Measurements from ENCODE around the gene STYXL1. TPM values are rescaled to one million over a fixed set of nuclear protein-coding genes. Genes with fewer than 3 reads are reported as not detected.

Gene STYXL1
- total RNA-seq, 2 experiments from 2014 or later: 28.2 to 30.4 TPM

DNA sequence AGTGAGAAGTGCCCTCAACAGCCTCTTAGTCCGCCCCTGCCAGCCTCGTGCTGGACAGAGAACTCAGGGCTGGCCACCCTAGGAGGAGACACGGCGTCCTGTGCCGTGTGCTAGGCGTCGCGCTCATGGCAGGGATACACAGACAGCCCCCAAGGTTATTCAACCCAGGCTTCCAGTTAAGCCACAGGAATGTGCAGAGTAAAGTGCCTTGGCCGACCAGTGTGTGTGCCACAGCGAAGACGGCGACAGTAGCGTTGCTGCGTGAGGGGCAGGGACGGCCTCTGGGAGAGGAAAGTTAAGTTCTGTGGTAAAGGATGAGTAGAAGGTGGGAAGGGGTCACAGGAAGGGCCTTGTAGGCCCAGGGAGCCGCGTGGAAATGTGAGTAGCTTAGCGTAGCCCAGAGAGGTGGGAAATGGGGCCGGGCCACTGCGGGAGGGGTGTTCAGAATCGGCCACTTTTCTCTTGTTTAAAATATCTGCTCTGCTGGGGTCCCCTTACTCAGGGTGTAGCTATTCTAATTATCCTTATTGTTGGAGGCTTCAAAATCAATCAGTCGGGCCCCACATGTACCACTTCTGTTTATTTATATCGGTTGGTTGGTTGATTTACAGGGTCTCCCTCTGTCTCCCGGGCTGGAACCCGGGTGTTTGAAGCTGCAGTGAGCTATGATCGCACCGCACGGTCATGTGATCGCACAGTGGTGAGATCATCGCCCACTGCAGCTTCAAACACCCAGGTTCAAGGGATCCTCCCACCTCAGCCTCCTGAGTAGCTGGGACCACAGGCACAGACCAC is 77.9 kb downstream of the STYXL1 start:
- H3K4me3 Mint-ChIP-seq: no peak overlapping the region
- H3K36me3 Mint-ChIP-seq: peaks cover 10% of the 10 kb centered on the region
- no peaks in the 10 kb centered on the region for H3K4me1 Mint-ChIP-seq
- DNase-seq: no peak
- no peak overlapping the region for H3K27ac Mint-ChIP-seq
- H3K27me3 Mint-ChIP-seq: no peaks in the 10 kb centered on the region
- no peaks in the 10 kb centered on the region for H3K9me3 Mint-ChIP-seq

DNA sequence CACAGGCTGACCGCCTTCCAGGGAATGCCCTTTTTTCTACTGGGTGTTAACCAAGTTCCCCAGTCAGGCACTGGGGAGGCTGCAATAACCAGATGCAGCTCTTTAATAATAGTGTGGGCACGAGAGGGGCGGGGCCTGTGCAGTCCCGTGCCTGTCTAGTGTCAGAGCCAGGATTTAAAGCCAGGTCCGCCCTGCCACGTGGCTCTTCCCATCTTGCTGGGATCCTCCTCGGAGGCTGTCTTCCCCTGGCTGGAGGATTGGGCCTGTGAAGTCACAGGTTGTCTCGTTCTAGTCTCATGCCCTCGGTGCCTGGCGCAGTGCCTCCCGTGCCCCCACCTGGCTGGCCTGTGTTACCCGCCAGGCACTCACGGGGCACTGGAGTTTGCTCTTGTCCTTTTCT is 78.6 kb downstream of the STYXL1 start:
- Mint-ChIP-seq H3K27ac (no peak overlapping the region), H3K36me3 (peaks cover 10% of the 10 kb centered on the region), H3K4me3 (no peak overlapping the region), H3K4me1 (no peaks in the 10 kb centered on the region), H3K27me3 (no peaks in the 10 kb centered on the region), H3K9me3 (no peaks in the 10 kb centered on the region)
- DNase-seq: no peak

DNA sequence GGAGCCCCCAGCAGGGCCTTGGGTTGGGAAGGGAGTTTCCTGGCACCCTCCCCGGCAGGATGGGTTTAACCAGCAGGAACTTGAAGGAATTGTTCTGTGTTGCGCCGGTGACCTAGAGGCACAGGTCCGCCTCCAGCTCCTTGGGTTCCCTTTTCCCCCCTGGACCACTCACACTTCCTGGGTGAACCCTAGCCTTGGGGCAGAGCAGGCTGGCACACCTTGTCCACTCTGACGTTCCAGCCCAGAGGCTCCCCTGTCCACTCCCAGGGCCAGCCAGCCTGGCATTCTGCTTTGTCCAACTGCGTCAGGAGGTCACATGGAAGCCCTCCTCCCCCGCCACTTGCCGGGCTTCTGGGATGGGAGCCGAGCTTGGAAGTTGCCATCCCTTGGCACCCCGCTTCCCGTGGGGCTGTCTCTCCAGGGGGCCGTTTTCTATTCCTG is 79.2 kb downstream of the STYXL1 start:
- no peak for DNase-seq
- no peaks in the 10 kb centered on the region for H3K27me3 Mint-ChIP-seq
- H3K9me3 Mint-ChIP-seq: no peaks in the 10 kb centered on the region
- no peak overlapping the region for H3K27ac Mint-ChIP-seq
- H3K4me1 Mint-ChIP-seq: no peaks in the 10 kb centered on the region
- H3K36me3 Mint-ChIP-seq: peaks cover 6% of the 10 kb centered on the region
- H3K4me3 Mint-ChIP-seq: no peak overlapping the region

DNA sequence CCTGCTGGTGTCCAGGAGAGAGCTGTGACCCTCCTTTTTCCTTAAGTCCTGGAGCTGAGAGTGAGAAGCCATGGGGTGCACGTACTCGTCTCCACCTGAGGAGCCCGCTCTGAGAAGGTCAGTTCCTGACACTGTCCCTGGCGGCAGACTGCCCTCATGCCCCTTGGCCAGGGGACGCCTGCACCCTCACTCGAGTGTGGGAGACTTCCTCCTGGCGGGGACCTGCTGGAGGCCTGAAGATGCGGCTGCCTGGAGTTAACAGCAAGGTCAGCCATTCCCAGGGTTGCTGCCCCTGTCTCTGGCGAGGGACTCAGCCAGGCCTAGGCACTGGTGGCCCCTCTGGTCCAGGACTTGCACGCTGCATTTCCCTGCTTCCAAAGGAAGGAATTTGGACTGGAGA is 79.8 kb downstream of the STYXL1 start:
- Mint-ChIP-seq H3K27ac (no peak overlapping the region), H3K4me3 (no peak overlapping the region), H3K36me3 (peaks cover 4% of the 10 kb centered on the region), H3K27me3 (no peaks in the 10 kb centered on the region), H3K4me1 (no peaks in the 10 kb centered on the region), H3K9me3 (no peaks in the 10 kb centered on the region)
- no peak for DNase-seq

DNA sequence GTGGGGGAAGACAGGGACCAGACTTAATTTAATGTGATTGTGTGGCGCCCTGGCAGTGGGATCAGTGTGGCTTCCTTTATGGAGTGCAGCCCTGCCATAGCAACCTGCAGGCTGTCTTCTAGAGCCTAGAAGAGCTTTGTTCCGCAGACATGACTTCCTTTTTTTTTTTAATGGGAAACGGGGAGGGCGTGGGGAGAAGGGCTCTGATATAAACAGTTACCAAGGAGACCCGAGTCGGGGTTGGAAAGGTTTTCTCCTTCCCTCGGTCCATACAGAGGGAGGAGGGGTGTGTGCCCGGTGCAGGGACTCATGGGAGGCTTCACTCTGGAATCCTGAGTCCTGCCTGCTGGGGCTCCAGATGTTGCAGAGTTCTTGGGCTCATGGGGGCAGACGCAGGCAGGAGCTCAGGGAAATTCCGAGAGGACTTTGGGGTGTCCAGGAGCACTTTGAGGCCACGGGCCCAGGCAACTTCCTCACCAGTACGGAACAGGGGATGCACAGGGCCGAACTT is 80.3 kb downstream of the STYXL1 start:
- Mint-ChIP-seq H3K36me3 (peaks cover 4% of the 10 kb centered on the region), H3K9me3 (no peaks in the 10 kb centered on the region), H3K27me3 (no peaks in the 10 kb centered on the region), H3K27ac (no peak overlapping the region), H3K4me3 (no peak overlapping the region), H3K4me1 (no peaks in the 10 kb centered on the region)
- no peak for DNase-seq

DNA sequence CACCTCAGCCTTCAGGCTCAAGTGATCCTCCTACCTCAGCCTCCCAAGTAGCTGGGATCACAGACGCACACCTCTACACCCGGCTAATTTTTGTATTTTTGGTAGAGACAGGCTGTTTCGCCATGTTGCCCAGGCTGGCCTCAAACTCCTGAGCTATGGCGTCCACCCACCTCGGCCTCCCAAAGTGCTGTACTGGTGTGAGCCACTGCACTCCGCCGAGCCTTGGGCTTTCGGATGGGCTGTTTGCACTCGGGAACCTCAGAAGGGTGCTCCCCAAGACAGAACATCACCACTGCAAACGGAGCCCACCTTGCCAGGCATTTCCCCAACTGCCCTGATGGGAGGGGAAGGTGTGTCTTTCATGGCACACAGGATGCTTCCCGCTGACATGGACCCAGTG is 80.7 kb downstream of the STYXL1 start:
- H3K27me3 Mint-ChIP-seq: no peaks in the 10 kb centered on the region
- H3K36me3 Mint-ChIP-seq: no peaks in the 10 kb centered on the region
- no peak overlapping the region for H3K4me3 Mint-ChIP-seq
- DNase-seq: no peak
- no peaks in the 10 kb centered on the region for H3K9me3 Mint-ChIP-seq
- H3K27ac Mint-ChIP-seq: no peak overlapping the region
- no peaks in the 10 kb centered on the region for H3K4me1 Mint-ChIP-seq

DNA sequence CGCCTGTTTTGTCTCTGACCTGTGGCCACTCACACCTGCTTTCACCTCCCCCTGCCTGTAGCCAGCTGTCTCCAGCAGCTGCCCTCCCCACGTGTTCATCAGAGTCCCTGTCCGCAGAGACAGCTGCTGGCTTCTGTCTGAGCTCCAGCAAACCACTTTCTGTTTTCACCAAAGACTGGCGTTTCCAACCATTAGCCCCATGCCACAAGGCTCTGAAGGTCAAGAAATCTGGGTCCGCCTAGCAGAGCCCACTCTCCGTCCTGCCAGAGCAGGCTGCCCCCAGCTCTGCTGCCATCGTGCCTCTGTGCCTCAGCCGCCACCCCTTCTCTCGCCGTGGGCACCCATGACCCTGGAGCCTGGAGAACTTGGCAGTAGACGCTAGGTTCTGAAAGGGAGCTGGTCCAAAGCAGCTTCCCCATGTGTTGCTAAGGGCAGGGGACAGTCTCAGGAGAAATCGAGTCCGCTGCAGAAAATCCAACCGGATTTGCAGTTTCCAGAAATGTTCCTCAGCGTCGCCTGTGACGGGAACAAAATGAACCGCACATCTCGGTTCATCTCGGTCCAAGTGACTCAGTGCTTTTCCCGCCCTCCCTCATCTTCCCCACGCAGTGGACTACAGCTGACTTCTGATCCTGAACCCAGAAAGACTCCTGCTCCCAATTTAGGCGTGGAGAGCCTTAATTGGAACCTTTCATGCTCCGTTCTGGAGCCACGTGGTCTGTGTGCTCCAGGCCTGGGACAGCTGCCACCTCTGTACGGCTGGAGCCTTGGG is 81.4 kb downstream of the STYXL1 start:
- H3K4me3 Mint-ChIP-seq: no peak overlapping the region
- no peaks in the 10 kb centered on the region for H3K36me3 Mint-ChIP-seq
- DNase-seq: no peak
- H3K27ac Mint-ChIP-seq: no peak overlapping the region
- H3K9me3 Mint-ChIP-seq: no peaks in the 10 kb centered on the region
- no peaks in the 10 kb centered on the region for H3K4me1 Mint-ChIP-seq
- no peaks in the 10 kb centered on the region for H3K27me3 Mint-ChIP-seq

DNA sequence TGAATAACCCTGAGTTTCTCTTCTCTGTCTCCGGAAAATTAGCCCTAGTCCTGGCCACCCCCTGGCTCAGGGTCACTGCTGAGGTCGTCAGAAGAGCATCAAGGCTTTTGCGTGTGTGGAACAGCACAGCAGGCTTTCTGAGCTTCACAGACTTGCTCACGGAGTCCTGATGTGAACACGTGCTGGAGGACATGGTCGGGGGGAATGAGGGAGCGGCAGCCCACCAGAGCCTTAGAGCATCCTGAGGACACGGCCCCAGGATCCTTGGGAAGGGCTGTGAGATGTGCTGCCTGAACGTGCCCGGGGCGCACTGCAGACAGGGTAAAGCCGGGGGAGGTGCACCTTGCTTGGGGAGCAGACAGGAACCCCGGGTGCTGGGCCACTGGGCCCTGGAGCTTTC is 82.2 kb downstream of the STYXL1 start:
- DNase-seq: no peak
- Mint-ChIP-seq H3K27me3 (no peaks in the 10 kb centered on the region), H3K36me3 (no peaks in the 10 kb centered on the region), H3K4me3 (no peak overlapping the region), H3K27ac (no peak overlapping the region), H3K9me3 (no peaks in the 10 kb centered on the region), H3K4me1 (no peaks in the 10 kb centered on the region)

DNA sequence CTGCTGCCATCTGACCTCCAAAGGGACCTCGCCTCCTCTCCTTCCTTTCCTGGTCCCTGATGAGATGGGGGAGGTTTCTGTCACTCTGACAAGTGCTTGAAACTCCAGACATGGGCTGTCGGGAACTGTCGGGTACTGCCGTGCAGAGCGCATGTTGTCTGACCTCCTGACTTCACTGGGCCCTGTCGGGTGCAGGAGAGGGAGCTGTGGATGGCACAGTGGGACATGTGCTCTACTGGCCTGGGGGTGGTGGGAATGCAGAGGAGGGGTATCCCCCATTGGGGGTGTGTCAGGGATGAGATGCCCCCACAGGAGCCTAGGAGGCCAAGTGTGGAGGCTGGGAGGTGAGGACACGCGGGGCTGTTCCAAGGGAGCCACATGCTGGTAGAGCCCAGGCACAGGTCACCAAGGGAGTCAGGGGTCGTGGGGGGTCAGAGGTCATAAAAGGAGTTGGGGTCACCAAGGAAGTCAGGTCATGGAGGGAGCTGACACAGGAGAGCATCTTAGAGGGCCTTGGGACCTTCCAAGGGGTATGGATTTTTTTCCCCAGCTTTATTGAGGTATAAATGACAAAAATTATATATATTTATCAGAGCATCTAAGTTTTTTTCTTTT is 84.3 kb downstream of the STYXL1 start:
- H3K4me1 Mint-ChIP-seq: no peaks in the 10 kb centered on the region
- no peaks in the 10 kb centered on the region for H3K9me3 Mint-ChIP-seq
- no peak overlapping the region for H3K4me3 Mint-ChIP-seq
- no peaks in the 10 kb centered on the region for H3K36me3 Mint-ChIP-seq
- H3K27me3 Mint-ChIP-seq: no peaks in the 10 kb centered on the region
- no peak overlapping the region for H3K27ac Mint-ChIP-seq
- no peak for DNase-seq

DNA sequence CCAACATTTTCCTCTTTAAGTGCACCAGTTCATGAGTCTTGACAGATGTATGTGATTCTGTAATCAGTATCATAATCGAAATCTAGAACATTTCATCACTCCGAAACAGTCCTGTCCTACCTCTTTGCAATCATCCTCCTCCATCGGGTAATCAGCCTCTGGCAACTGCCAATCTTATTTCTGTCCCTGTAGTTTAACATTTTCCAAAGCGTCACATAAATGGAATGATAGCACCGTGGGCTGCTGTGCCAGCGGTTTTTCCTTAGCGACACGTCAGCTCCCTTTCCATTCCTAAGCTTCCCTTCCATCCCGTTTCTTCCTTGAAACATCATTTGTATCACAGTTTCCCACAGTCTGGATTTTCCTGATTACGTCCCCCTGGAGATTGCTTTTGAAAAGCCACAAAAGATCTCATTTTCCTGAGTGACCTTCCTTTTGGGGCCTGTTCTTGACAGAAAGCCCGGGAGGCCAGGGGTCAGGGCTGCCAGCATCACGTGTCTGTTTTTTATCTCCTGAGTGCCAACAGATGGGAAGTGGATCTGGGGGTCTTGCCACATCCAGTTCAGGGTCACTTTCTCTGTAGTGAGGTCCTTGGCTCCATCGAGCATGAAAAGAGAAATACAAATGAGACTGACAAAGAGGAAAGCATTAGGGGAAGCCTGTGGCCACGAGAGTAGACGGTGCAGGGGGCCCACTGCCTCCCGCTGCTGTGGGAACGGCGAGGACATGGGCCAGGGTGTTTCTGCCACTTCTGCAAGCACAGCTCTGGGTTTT is 85.0 kb downstream of the STYXL1 start:
- peaks cover under 1% of the 10 kb centered on the region for H3K36me3 Mint-ChIP-seq
- no peaks in the 10 kb centered on the region for H3K9me3 Mint-ChIP-seq
- no peaks in the 10 kb centered on the region for H3K27me3 Mint-ChIP-seq
- no peak for DNase-seq
- H3K27ac Mint-ChIP-seq: no peak overlapping the region
- no peaks in the 10 kb centered on the region for H3K4me1 Mint-ChIP-seq
- no peak overlapping the region for H3K4me3 Mint-ChIP-seq

DNA sequence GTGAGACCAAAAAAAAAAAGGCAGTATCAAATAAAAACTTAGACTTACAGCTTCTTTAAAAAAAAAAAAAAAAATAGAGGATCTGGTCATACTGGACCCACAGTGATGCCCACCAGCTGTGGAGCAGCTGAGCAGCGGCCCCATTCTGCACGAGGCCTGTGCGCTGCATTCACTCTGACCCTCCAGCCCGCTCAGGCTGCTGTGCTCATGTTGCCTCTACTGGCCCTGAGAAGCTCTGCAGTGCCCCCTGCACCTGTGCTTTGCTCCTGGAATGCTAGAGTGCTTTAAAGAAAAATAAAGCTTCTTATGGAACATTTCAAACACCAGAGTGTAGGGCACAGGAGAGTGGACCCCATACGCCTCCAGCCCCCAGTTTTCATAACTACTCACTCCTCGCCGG is 86.6 kb downstream of the STYXL1 start:
- peaks cover 4% of the 10 kb centered on the region for H3K36me3 Mint-ChIP-seq
- H3K4me3 Mint-ChIP-seq: no peak overlapping the region
- H3K9me3 Mint-ChIP-seq: no peaks in the 10 kb centered on the region
- DNase-seq: no peak
- no peaks in the 10 kb centered on the region for H3K4me1 Mint-ChIP-seq
- H3K27ac Mint-ChIP-seq: no peak overlapping the region
- H3K27me3 Mint-ChIP-seq: no peaks in the 10 kb centered on the region

DNA sequence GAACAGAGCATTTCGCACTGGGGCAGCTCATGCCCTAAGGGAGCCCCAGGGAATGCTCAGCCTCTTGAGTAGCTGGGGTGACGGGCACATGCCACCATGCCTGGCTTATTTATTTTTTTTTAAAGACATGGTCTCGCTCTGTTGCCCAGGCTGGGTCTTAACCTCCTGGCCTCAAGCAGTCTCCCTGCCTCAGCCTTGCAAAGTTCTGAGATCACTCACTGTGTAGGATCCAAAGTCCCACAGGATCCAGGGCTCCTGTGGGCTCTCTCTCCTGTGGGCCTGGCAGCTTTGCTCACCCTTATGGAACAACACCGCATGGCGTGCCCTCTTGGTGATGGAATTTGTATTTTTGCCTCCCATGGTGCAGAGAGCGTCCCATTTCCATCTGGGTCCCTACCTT is 87.4 kb downstream of the STYXL1 start:
- no peaks in the 10 kb centered on the region for H3K27me3 Mint-ChIP-seq
- H3K36me3 Mint-ChIP-seq: peaks cover 4% of the 10 kb centered on the region
- no peaks in the 10 kb centered on the region for H3K4me1 Mint-ChIP-seq
- no peak overlapping the region for H3K4me3 Mint-ChIP-seq
- no peak for DNase-seq
- H3K27ac Mint-ChIP-seq: no peak overlapping the region
- no peaks in the 10 kb centered on the region for H3K9me3 Mint-ChIP-seq

DNA sequence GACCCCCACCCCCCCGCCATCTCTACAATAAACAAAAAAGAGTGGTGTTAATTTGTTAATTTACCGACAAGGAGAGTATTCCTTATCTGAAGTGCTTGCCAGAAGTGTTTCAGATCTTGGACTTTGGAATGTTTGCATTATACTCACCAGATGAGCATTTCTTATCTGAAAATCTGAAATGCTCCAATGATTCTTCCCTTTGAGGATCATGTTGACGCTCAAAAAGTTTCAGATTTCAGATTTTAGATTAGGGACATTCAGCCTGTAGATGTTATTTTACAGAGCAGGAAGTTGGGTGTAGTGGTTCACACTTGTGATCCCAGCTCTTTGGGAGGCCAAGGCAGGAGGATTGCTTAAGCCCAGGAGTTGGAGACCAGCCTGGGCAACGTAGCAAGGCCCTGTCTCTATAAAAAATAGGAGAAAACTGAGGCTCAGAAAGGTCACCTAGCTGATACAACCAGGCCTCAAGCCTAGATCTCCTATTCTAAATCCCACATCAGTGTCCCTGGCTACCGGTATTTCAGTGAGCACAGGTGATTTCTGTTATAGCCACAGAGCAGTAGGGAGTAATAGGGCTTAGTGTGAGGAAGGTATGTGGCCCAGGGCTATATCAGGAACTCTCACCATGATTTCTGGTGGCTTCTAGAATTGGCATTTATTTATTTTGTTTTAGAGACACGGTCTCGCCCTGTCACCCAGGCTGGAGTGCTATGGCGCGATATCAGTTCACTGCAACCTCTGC is 88.8 kb downstream of the STYXL1 start:
- H3K27ac Mint-ChIP-seq: no peak overlapping the region
- peaks cover 4% of the 10 kb centered on the region for H3K36me3 Mint-ChIP-seq
- H3K27me3 Mint-ChIP-seq: no peaks in the 10 kb centered on the region
- no peak for DNase-seq
- no peak overlapping the region for H3K4me3 Mint-ChIP-seq
- no peaks in the 10 kb centered on the region for H3K4me1 Mint-ChIP-seq
- H3K9me3 Mint-ChIP-seq: no peaks in the 10 kb centered on the region

DNA sequence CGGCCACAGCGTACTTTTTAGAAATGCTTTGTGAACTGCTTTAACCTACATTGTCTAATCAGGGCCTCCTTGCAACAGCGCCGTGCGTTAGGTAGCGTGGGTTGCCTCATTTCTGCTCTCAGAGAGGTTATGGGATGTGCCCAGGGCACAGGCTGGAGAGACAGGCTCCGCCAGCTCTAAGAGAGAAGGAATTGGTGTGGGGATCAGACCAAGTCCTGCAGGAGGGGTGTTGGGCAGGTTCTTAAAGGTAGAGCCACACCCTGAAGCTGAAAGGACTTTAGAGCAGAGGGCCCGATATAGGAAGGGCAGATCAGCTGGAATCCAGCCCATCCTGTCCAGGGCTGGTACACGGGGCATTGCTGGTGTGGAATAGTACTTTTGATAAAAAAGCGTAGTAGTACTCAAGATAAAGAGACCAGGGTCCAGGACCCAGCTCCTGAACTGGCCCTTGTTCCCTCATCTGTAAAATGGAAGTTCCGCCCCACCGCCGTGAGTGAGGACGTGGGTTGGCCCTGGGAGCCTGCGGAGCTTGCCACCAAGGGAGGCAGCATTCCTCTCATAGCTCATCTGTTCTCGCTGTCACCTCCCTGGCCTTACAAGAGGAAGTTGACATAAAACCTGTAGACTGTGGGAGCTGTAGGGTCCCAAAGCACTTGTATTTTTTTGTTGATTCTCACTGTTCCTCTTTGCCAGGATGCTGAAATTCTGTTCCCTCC is 90.6 kb downstream of the STYXL1 start:
- DNase-seq: no peak
- no peaks in the 10 kb centered on the region for H3K9me3 Mint-ChIP-seq
- no peak overlapping the region for H3K4me3 Mint-ChIP-seq
- H3K36me3 Mint-ChIP-seq: peaks cover 4% of the 10 kb centered on the region
- no peak overlapping the region for H3K27ac Mint-ChIP-seq
- no peaks in the 10 kb centered on the region for H3K27me3 Mint-ChIP-seq
- no peaks in the 10 kb centered on the region for H3K4me1 Mint-ChIP-seq

All from activated naive CD8-positive, alpha-beta T cell treated with anti-CD3 and anti-CD28 coated beads for 36 hours (primary cell).